ENCODE results near the gene DSCAML1. TPM values are rescaled to one million over a fixed set of nuclear protein-coding genes. Genes with fewer than 3 reads are reported as not detected.

The DSCAML1 gene
- total and polyA plus RNA-seq, 10 of the 15 experiments (the other 5 are each of a cell fraction or from before 2014, with no cell fraction given), result 0.03 to 0.18 (median 0.06) TPM; not detected in 1

DNA sequence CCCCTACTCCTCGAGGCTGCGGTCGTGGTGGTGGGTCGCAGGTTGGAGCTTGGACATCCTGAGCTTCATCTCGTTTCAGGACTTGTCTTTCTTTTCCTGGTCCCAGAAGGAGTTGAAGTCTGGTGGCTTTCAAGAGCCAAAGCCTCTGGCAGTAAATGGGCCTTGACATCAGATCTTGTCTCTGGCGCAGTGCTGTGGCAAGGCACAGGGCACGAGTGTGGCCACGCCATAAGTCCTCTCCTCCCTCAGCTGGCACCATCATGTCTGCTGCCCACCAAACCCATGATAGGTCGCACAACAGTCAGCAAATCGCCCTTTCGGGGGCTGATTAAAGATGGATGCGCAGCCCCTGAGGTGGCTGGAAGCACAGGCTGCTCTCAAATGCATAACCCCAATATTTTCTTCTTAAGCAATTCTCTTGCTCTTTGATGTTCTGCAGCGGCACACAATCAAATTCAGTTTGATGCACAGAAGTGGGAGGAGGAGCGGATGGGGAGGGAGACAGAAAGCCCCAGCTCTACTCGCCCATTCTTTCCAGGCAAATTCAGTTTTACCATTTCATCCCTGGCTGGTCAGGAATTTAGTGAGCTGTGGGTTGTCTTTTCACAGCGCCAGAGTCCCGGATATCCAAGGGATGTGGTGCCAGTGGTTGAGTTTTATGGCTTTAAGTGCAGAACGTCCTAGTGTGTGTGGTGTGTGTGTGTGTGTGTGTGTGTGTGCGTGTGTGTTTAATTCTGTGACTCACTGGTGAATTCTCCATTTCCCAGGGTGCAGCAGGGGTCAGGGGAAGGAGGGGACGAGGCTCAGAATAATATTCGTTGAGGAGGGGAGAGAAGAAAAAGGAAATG lies 162.0 kb downstream of the DSCAML1 start:
- no peak overlapping the region for H3K4me3 ChIP-seq
- H3K27me3 ChIP-seq (replicated peaks in 1 of 2; ENCODE audit: control insufficient read depth in 2 of 2, insufficient read depth in 2 of 2, low read length in 1 of 2), result peaks cover 1 to 6% of the 10 kb centered on the region in 2 experiments; a peak in 2 of 4 replicates
- ATAC-seq, result no peak
- BruUV-seq (replicated peaks), result no TSS peak
- WGBS (ENCODE audit: insufficient coverage, insufficient replicate concordance, low lambda C conversion rate, missing lambda C conversion rate), result 28% methylated on average over 21 of the region's 21 CpGs
- H2AFZ ChIP-seq (ENCODE audit: control insufficient read depth, low read depth, low read length), result no peak overlapping the region
- no peak overlapping the region for H3K27ac ChIP-seq (ENCODE audit: control insufficient read depth, insufficient read depth)
- no peak for FAIRE-seq
- ChIA-PET RAD21 (ENCODE audit: unreplicated experiment) (no interaction called here), SMC1A (ENCODE audit: uncharacterized antibody, unreplicated experiment) (interaction anchor here (0.6 kb wide), 1 partner anchor 196 kb away, joined by 4 read pairs; no protein-coding TSS in a partner anchor), CTCF (interaction anchor here (1.1 to 1.2 kb wide), 2 partner anchors 10 to 209 kb away, joined by 3 read pairs; no protein-coding TSS in a partner anchor), POLR2A (no interaction called here)
- H3K79me2 ChIP-seq (ENCODE audit: control insufficient read depth, insufficient read depth, low read length), result no peaks in the 10 kb centered on the region
- H3K9me3 ChIP-seq (replicated peaks; ENCODE audit: control insufficient read depth, insufficient read depth, low read length), result no peaks in the 10 kb centered on the region
- no peak for DNase-seq (ENCODE audit: low read depth, low spot score)
- in situ Hi-C loops (cut with MboI) (no loop called here), intact Hi-C loops (cut with micrococcal nuclease; ENCODE audit: unreplicated experiment) (no loop called here)
- TF ChIP-seq MTA2 (IDR thresholded peaks at IDR 0.05; ENCODE audit: low read depth) (no peak), CBX3 (IDR thresholded peaks at IDR 0.05; ENCODE audit: borderline replicate concordance, low read depth) (no peak), IKZF2 (IDR thresholded peaks at IDR 0.05) (no peak), CBX5 (IDR thresholded peaks at IDR 0.05; ENCODE audit: low read depth) (no peak), BMI1 (IDR thresholded peaks at IDR 0.05; ENCODE audit: borderline replicate concordance) (no peak), YBX1 (IDR thresholded peaks at IDR 0.05) (no peak), NFYA (IDR thresholded peaks at IDR 0.05; ENCODE audit: borderline replicate concordance, low read depth, low read length) (no peak), NBN (IDR thresholded peaks at IDR 0.05) (no peak)
- TF ChIP-seq, protein P1, sequence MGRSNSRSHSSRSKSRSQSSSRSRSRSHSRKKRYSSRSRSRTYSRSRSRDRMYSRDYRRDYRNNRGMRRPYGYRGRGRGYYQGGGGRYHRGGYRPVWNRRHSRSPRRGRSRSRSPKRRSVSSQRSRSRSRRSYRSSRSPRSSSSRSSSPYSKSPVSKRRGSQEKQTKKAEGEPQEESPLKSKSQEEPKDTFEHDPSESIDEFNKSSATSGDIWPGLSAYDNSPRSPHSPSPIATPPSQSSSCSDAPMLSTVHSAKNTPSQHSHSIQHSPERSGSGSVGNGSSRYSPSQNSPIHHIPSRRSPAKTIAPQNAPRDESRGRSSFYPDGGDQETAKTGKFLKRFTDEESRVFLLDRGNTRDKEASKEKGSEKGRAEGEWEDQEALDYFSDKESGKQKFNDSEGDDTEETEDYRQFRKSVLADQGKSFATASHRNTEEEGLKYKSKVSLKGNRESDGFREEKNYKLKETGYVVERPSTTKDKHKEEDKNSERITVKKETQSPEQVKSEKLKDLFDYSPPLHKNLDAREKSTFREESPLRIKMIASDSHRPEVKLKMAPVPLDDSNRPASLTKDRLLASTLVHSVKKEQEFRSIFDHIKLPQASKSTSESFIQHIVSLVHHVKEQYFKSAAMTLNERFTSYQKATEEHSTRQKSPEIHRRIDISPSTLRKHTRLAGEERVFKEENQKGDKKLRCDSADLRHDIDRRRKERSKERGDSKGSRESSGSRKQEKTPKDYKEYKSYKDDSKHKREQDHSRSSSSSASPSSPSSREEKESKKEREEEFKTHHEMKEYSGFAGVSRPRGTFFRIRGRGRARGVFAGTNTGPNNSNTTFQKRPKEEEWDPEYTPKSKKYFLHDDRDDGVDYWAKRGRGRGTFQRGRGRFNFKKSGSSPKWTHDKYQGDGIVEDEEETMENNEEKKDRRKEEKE (IDR thresholded peaks at IDR 0.05), result no peak
- TF ChIP-seq, protein P2, sequence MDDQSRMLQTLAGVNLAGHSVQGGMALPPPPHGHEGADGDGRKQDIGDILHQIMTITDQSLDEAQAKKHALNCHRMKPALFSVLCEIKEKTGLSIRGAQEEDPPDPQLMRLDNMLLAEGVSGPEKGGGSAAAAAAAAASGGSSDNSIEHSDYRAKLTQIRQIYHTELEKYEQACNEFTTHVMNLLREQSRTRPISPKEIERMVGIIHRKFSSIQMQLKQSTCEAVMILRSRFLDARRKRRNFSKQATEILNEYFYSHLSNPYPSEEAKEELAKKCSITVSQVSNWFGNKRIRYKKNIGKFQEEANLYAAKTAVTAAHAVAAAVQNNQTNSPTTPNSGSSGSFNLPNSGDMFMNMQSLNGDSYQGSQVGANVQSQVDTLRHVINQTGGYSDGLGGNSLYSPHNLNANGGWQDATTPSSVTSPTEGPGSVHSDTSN (IDR thresholded peaks at IDR 0.05; ENCODE audit: insufficient replicate concordance, low read depth, low read length), result no peak
- H3K36me3 ChIP-seq (ENCODE audit: control insufficient read depth in 2 of 2, insufficient read depth in 2 of 2, low read length in 1 of 2), result no peaks in the 10 kb centered on the region
- H4K20me1 ChIP-seq (ENCODE audit: control insufficient read depth, insufficient read depth), result no peaks in the 10 kb centered on the region
- H3K9ac ChIP-seq (ENCODE audit: control insufficient read depth, insufficient read depth, low read length), result no peak overlapping the region
- H3K4me2 ChIP-seq (ENCODE audit: control insufficient read depth, insufficient read depth), result no peak overlapping the region
- H3K4me1 ChIP-seq (ENCODE audit: control insufficient read depth, insufficient read depth, low read length), result no peaks in the 10 kb centered on the region

Data from GM12878 (cell line).